ENCODE data around the gene APH1A.
A peak's percentile ranks its signal among the peaks of the same experiment; 100 is the strongest.
"Not testable (repeated sequence)": the region's sequence is repeated elsewhere in the genome, so short reads cannot be mapped to it uniquely, and the experiment has no call there.

APH1A gene

GRCh38 chr1:150268705-150269403 is at the start of gene APH1A:
Gene APH1A, minus strand, starts transcription at chr1:150269016. Its CDS starts 206 bp downstream, at chr1:150268810.
- peak; percentile 98 for DNase-seq

- not testable (repeated sequence) for DNase-seq
Observed at GRCh38 chr1:150314691-150315090, 45.9 kb upstream of the APH1A start.

DNA sequence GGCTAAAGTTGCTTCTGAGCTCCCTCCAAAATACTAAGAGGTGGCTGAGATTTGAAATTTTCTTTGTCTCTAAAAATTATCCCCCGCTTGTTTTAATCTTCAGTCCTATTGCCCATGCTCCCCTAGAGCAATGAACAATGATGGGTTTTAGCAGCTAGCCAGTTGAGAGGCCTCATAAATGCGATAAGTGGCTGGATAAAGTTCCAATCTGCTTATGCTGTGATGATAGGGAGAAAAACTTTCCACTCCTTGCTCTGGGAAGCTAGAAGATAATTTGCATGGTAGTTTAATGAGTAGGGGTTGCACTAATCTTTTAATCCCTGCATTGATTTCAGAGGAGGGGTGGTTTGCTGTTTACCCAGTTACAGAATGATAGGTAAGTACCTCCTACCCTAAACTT is 42.9 kb upstream of the APH1A start:
- no peak for DNase-seq

- DNase-seq = no peak
Observed at GRCh38 chr1:150309758-150310508, 41.1 kb upstream of the APH1A start.

DNA sequence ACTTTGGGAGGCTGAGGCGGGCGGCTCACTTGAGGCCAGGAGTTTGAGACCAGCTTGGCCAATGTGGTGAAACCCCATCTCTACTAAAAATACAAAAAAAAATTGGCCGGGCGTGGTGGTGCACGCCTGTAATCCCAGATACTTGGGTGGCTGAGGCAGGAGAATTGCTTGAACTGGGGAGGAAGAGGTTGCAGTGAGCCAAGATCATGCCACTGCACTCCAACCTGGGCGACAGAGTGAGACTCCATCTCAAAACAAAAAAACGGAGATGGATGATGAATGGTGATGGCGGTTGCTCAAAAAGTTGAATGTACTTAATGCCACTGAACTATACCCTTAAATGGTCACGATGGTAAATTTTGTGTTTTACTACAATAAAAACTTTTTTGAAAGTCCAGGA is 39.8 kb upstream of the APH1A start:
- not testable (repeated sequence) for DNase-seq

- DNase-seq = no peak
Observed at GRCh38 chr1:150302902-150303301, 34.1 kb upstream of the APH1A start.

GRCh38 chr1:150302338-150302737 is 33.5 kb upstream of the APH1A start:
- no peak for DNase-seq

- DNase-seq = no peak
Observed at GRCh38 chr1:150299716-150300115, 30.9 kb upstream of the APH1A start.

DNA sequence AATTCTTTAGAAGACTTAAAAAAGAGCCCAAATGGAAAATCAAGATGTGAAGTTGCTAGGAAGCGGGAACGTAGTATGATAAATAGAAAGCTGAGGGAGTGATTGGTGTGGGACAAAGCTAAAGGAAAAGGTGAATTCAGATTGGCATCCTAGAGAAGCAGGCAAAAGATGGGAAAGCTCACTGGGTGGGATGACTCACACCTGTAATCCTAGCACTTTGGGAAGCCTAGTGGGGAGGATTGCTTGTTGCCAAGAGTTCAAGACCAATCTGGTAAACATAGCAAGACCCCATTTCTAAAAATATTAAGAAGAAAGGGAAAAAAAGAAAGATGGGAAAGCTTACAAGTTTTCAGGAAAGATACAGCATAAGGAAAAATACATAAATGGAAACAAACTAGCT is 26.7 kb upstream of the APH1A start:
- no peak for DNase-seq

DNA sequence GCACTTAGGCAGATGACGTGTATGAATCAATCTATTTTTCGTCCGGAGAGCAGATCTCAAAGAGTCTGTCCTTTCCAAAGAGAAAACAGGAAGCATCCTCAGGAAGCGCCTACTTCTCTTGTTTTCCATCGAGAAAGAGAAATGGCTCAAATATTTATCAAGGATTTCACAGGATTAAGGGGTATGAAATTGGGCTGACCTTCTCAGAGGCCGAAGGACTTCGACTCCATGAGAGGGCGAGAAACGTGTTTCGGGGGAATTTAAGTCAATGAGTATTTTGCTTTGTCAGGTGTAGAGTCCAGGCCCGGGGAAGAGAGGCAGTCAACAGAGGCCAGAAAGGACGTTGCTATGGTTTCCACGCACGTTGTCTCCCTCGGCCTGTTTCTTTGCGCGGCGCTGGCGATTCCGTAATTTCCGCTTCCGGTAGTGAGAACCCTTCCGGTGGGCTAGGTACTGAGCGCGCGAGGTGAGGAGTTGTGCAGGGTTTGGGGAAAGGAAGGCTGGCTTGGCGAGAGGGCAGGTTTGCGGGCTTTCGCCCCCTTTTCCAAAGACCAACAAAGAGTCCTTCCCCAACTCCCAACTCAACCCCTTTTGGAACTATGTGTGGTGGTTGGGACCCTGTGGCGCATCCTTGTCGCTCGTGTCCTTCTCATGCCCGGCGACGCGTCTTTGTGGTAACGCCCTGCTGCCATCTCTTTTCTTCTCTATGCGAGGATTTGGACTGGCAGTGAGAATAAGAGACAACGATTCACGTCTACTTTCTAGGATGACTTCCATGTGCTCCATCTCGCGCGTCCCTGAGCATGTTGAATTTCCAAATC is 24.8 kb upstream of the APH1A start, which contains the start of gene MRPS21:
MRPS21 (plus strand) TSS at position 429 of the 821 bp plus-strand sequence. CDS start 506 bp downstream, outside the sequence.
- peak; percentile 86 for DNase-seq

- DNase-seq = no peak
Observed at GRCh38 chr1:150288822-150289221, 20.0 kb upstream of the APH1A start.

GRCh38 chr1:150288382-150288781 is 19.6 kb upstream of the APH1A start:
- no peak for DNase-seq

DNA sequence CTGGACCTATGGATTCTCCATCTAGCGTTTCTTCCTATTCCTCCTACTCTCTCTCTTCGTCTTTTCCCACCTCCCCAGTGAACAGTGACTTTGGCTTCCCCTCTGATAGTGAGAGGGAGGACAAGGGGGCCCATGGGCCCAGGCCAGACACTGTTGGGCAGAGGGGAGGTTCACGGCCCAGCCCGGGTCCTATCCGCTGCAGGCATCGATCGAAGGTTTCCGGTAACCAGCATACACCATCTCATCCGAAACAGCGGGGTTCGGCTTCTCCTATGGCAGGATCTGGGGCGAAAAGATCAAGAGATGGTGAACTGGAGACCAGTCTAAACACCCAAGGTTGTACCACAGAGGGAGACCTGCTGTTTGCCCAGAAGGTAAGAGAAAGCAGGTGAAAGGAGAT is 14.4 kb upstream of the APH1A start:
- no peak for DNase-seq

GRCh38 chr1:150282558-150282958 is 13.7 kb upstream of the APH1A start:
- no peak for DNase-seq

DNA sequence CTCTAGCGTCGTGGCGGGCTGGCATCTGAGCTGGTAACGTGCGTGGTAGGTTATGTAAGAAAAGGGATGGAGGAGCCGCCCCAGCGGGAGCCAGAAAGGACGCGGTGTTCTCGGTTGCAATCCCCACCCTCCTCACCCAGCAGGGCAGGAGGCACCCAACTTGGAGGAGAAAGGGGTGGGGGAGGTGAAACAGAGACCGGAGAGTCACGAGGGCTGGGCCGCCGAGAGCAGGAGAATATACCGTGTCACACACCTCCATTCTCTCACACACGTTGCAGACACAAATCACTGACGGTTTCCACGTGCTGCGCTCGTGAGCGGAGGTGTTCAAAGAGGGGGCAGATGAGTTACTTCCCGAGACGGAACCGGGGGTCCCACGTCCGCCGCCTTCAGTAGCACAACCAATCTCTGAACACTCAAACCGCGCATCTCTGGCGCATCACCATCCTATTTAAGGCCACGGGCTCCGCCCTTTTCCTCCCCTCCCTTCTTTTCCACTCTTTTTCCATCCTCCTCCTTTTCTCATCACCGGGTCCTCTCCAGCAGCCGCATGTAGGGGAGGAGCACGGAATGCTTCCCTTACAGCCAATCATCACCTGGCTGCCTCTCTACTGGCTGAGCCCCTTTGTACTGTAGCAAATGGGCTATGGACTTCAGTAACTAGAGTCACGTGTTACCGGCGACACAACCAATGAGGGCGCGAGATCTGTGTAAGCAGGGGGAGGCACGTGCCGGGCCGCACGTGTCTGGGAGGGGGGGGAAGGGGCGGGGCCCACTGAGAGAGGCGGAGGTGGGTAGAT is 13.1 kb upstream of the APH1A start, which contains the start of gene CIART:
CIART (plus strand) TSS at position 797 of the 800 bp plus-strand sequence. CDS start 714 bp downstream, outside the sequence.
- DNase-seq = peak; percentile 64

DNA sequence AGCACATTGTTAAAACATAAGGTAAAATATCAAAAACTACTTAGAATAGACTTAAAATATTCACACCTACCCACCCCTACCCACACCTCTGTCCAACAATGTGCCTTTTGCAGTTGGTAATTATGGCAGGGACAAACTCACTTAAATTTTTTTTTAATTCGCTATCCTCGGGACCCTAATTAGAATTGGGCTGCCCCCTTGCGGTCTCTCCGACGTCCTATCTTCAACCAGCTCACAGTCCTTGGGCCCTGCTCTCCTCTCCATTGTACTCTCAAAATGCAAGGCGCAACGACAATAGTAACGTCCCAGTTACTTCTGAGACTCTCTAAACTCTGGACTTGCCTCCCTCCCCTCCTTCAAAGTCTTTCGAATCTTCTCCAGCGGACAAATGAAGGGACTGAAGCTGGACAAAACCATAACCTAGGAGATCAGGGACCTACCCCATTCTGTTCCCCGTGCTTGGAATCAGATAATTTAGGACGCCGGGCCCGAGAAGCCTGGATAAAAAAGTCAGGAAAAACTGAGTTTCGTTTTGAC is 12.5 kb upstream of the APH1A start:
- peak; percentile 68 for DNase-seq

DNA sequence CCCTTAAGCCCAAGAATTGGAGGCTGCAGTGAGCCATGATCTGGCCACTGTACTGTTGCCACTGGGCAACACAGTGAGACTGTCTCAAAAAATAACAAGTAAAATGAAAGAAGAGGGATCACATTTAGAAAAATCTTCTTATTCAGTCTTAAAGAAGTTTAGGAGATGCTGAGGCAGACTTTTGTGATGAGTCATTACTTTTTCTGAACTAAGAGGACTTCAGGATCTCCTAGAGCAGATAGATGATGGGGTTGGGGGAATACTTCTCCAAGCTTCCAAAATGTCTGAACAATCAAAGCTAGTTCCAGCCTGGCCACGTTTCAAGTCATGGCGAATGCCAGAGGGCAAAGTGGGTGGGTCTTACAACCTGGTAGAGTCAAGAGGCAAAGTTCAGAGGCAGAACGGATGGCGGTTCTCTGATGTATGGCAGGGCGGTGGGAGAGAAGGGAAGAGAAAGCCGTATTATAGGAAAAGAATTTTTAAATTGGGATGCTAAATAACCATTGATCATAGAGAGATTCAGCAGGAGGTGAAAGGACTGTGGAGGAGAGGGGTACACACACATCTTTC is 11.4 kb upstream of the APH1A start:
- DNase-seq = no peak

- DNase-seq = peak; percentile 68
Observed at GRCh38 chr1:150273311-150273710, 4.5 kb upstream of the APH1A start.

DNA sequence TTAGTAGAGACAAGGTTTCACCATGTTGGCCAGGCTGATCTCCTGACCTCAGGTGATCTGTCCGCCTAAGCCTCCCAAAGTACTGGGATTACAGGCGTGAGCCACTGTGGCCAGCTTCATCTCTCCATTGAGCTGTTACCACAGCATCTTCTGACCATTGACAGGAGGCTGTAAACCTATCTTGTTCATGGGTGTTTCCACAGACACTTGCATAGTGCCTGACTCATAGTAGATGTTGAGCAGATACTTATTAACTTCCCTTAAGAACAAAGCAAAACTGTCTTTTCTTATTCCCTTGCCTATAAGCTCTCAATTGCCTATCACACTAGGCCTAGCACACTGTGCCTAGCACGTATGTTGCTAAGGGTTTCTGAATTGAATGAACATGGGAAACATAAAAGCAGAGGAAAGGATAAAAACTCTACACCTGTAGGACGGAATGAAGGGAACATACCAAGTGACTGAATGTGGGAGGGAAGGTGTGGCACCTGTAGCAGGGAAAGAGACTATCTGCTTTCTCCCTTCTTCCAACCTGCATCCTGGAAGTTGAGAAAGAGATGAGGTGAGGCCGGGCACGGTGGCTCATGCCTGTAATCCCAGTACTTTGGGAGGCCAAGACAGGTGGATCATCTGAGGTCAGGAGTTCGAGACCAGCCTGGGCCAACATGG is 2.6 kb upstream of the APH1A start:
- DNase-seq = peak; percentile 71

- peak; percentile 42 for DNase-seq
Observed at GRCh38 chr1:150269451-150269850, 635 bp upstream of the APH1A start.

GRCh38 chr1:150268340-150268704 is 494 bp downstream of the APH1A start:
- DNase-seq = peak; percentile 60
